Measurements from ENCODE around the gene CUX1. TPM values are rescaled to one million over a fixed set of nuclear protein-coding genes. Genes with fewer than 3 reads are reported as not detected.

The CUX1 gene
- total RNA-seq, 1 donor from 2014 or later, result 89.1 TPM

DNA sequence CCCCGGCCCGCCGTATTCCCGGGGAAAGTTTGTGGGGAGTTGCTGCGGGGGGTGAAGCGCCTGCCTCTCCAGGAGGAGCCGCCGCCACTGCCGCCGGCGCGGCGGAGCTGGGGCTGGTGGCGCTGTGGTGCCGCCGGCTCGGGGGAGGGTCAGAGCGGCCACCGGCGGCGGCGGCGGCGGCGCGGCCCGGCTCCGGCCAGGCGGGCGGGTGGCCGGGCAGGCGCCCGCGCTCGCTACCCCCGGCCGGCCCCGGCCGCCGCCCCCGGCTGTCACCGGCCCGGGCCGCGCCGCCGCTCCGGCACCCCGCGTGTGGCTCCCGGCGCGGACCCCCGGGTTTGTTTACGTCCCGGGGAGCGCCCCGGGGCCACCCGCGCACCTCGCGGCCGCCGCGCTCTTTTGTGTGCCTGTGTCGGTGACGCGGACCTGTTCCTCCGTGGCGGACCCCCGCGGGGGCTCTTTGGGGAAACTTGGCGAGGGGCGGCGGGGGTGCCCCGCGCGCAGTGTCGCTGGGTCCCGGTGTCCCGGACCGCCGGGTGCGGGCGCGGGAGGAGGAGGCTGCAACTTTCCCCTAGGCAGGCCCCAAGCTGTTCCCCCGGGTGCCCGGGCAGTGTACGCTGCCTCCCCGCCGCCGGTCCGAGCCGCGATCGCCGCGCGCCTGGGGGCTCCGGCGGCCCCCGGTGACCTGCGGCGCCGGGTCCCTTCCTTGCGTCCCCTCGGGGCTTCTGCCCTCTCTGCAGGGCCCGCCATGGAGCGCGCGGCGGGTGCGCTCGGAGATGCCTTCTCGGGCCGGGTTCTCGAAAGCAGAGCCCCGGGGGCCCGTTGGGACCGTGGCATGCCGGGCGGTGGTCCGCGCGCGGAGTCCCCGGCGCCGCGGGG is 593 bp upstream of the CUX1 start:
- Mint-ChIP-seq H3K9me3 (ENCODE audit: unreplicated experiment) (no peaks in the 10 kb centered on the region), H3K4me3 (ENCODE audit: unreplicated experiment) (peak overlapping the region; percentile 60), H3K4me1 (ENCODE audit: unreplicated experiment) (peaks cover 36% of the 10 kb centered on the region), H3K27ac (ENCODE audit: unreplicated experiment) (no peak overlapping the region), H3K36me3 (ENCODE audit: unreplicated experiment) (no peaks in the 10 kb centered on the region), H3K27me3 (ENCODE audit: unreplicated experiment) (peaks cover 16% of the 10 kb centered on the region)
- no peak for DNase-seq (ENCODE audit: extremely low spot score, unreplicated experiment)
- TF ChIP-seq, protein P1, sequence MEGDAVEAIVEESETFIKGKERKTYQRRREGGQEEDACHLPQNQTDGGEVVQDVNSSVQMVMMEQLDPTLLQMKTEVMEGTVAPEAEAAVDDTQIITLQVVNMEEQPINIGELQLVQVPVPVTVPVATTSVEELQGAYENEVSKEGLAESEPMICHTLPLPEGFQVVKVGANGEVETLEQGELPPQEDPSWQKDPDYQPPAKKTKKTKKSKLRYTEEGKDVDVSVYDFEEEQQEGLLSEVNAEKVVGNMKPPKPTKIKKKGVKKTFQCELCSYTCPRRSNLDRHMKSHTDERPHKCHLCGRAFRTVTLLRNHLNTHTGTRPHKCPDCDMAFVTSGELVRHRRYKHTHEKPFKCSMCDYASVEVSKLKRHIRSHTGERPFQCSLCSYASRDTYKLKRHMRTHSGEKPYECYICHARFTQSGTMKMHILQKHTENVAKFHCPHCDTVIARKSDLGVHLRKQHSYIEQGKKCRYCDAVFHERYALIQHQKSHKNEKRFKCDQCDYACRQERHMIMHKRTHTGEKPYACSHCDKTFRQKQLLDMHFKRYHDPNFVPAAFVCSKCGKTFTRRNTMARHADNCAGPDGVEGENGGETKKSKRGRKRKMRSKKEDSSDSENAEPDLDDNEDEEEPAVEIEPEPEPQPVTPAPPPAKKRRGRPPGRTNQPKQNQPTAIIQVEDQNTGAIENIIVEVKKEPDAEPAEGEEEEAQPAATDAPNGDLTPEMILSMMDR (IDR thresholded peaks at IDR 0.05), result no peak

DNA sequence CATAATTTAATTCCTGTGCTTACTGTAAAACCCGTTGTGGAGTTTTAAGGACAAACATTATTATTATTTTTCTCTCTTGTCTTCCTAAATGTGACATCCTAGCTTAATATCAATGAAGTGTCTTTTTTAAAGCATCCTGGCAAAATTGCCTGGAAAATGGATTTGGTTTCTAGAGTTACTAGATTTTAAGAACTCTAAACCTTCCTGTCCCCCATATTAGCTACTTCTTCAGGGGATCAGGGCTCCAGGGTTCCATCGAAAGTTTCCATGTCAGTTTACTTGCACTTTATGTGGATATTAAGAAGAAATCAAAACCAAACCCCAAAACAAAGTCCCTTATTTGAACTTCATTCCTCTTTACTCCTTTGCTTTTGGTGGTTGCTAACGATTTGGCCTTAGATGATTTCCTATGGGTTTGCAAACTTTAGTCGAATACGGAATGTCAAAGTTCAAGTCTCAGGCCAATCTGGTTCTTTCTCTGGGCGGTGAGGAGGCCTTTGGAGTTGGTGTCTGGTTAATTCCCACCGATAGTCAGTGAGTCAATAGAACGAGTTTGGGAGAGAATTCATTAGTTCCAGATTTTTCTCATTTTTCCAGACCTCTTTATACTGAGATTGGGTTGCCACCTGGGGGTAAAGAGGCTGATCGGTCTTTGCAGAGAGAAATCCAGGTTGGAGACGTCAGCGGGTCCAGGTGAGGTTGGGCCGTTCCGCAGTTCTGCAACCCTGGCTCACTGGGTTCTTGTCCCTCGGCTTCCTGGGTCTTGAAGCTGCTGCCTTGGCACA is 1.1 kb downstream of the CUX1 start:
- Mint-ChIP-seq H3K4me3 (ENCODE audit: unreplicated experiment) (peak overlapping the region; percentile 69), H3K9me3 (ENCODE audit: unreplicated experiment) (no peaks in the 10 kb centered on the region), H3K27me3 (ENCODE audit: unreplicated experiment) (peaks cover 1% of the 10 kb centered on the region), H3K27ac (ENCODE audit: unreplicated experiment) (peak overlapping the region; percentile 23), H3K4me1 (ENCODE audit: unreplicated experiment) (peaks cover 44% of the 10 kb centered on the region), H3K36me3 (ENCODE audit: unreplicated experiment) (no peaks in the 10 kb centered on the region)
- no peak for DNase-seq (ENCODE audit: extremely low spot score, unreplicated experiment)
- TF ChIP-seq, protein P1 (IDR thresholded peaks at IDR 0.05), result no peak

DNA sequence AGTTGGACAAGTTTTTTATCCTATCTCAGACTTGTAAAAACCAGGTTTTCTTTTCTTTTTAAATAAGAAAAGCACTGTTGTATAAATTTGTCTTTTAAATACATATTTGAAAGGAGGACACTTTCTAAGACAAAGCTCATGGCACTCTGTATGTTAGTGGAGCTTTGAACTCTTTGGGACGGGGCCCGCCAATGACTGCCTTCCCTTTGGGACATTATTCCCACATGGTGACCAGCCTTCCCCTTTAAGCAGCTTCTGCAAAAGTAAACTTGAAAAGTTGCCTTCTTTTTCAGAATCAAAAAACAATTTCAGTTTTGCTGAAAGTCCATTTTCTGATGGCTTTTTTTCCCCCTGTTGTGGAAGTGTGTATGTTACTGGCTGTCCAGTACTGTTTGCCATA is 1.8 kb downstream of the CUX1 start:
- Mint-ChIP-seq H3K27me3 (ENCODE audit: unreplicated experiment) (no peaks in the 10 kb centered on the region), H3K36me3 (ENCODE audit: unreplicated experiment) (no peaks in the 10 kb centered on the region), H3K27ac (ENCODE audit: unreplicated experiment) (no peak overlapping the region), H3K4me3 (ENCODE audit: unreplicated experiment) (no peak overlapping the region), H3K4me1 (ENCODE audit: unreplicated experiment) (peaks cover 45% of the 10 kb centered on the region), H3K9me3 (ENCODE audit: unreplicated experiment) (no peaks in the 10 kb centered on the region)
- no peak for DNase-seq (ENCODE audit: extremely low spot score, unreplicated experiment)
- TF ChIP-seq, protein P1 (IDR thresholded peaks at IDR 0.05), result no peak

DNA sequence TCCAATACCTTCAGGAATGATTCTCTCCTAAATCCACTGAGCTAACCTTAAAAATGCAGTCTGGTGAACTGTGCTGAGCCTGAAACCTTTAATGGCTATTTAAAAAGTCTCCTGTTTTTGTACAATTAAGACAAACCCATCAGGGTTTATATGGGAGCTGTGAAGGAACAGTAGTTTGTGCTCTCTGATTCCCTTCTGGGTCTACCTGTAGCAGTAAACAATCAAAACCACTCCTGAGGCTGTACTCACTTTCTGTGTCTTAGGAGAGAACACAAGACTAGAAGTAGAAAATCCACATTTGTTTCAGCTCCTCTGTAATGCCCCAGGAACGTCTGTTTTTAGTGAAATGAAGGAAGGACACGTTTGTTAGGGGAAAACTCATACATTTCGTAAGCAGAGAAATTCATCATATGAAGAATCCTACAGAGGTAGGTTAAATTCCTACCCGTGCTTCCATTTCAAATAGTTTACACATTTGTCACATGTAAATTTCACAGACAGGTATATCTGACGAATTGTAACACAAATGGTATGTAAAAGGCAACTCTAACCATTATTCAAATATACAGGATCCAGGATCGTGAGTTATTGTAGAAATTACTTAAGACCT is 2.6 kb downstream of the CUX1 start:
- TF ChIP-seq, protein P1 (IDR thresholded peaks at IDR 0.05), result no peak
- Mint-ChIP-seq H3K4me1 (ENCODE audit: unreplicated experiment) (peaks cover 43% of the 10 kb centered on the region), H3K9me3 (ENCODE audit: unreplicated experiment) (no peaks in the 10 kb centered on the region), H3K27me3 (ENCODE audit: unreplicated experiment) (no peaks in the 10 kb centered on the region), H3K36me3 (ENCODE audit: unreplicated experiment) (no peaks in the 10 kb centered on the region), H3K27ac (ENCODE audit: unreplicated experiment) (no peak overlapping the region), H3K4me3 (ENCODE audit: unreplicated experiment) (no peak overlapping the region)
- DNase-seq (ENCODE audit: extremely low spot score, unreplicated experiment), result no peak
